ENCODE measurements around the gene HCN2. TPM values are rescaled to one million over a fixed set of nuclear protein-coding genes. Genes with fewer than 3 reads are reported as not detected.

The HCN2 gene
- polyA plus RNA-seq, 1 of the 3 experiments (the other 2 are of a cell fraction): 5.6 TPM

DNA sequence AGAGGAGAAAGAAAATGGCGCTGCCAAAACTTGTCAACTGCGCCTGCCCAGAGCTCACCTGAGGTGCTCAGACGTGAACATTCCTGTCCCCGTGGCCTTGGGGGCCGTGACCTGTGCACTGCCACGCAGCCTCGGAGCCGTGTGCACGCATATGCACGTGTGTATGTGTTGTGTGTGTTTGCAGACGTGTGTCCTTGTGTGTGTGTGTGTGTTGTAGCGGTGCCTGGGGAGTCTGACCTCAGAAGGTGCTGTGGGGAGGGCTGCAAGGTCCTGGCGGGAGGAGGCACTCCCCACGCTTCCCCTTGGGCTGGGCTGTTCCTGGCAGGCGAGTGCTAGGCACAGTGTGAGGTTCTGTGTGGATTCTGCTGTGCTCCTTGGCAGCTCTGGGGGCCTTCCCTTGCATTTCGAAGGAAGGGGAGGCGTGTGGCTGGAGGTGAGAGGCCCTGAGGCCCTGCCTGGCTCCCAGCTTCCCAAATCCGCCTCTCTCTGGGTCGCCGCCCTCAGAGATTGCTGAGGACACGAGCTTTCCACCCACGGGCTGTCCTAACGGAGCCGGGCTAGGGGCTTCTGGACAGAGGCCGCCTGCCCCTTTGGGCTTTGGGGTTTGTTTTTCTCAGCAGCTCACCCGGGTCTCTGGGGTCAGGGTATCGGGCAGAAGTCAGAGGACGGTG, 12.8 kb upstream of the HCN2 start:
- H3F3A ChIP-seq (replicated peaks; ENCODE audit: insufficient read depth): peaks cover 14% of the 10 kb centered on the region

DNA sequence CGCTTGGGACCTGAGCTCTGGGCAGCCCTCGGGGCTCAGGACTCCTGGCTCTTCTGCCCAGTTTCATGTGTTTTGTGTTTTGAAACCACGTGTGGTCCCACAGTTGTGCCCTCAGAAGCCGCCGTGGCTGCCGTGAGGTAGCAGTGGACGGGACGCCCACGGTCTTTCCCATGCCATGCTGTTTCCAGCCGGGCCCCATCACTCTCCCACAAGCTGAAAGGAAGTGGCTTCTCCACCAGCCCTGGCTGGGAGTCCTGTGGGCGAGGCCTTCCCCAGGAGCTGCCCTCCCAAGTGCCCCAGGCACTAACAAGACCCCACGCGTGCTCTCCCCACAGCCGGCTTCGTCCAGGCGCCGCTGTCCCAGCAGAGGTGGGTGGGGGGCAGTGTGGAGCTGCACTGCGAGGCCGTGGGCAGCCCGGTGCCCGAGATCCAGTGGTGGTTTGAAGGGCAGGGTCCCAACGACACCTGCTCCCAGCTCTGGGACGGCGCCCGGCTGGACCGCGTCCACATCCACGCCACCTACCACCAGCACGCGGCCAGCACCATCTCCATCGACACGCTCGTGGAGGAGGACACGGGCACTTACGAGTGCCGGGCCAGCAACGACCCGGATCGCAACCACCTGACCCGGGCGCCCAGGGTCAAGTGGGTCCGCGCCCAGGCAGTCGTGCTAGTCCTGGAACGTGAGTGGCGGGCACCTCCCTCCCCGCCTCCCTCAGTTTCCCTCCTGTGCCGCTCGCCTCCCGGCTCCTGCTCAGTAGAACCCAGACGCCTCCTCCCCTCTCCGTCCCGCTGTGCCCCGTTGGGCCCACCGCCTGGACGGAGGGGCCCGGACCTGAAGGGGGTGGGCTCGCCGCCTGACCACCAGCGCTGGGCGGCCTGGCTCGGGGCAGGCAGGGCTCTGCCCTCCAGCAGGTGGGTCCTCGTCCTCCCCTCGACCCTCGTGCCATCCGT, 12.0 kb upstream of the HCN2 start:
- ChIA-PET POLR2A (interaction anchor here (0.5 to 1.8 kb wide), 2 partner anchors 9 to 374 kb away, joined by 3 to 6 read pairs; no protein-coding TSS in a partner anchor), CTCF (interaction anchor here (0.9 to 5.7 kb wide), 6 partner anchors 10 to 67 kb away, joined by 3 to 32 read pairs (median 4); no protein-coding TSS in a partner anchor)
- peaks cover 22 to 24% of the 10 kb centered on the region in 2 experiments; a peak in 3 of 4 replicates for H3K4me1 ChIP-seq (ENCODE audit: control insufficient read depth in 1 of 2, insufficient read depth in 2 of 2, low read depth in 1 of 2, low read length in 1 of 2)
- H3K27me3 ChIP-seq (ENCODE audit: insufficient read depth): no peaks in the 10 kb centered on the region
- 91% methylated on average over 34 of the region's 66 CpGs for WGBS (ENCODE audit: low lambda C conversion rate)
- DNase-seq: no peak
- H3F3A ChIP-seq (replicated peaks; ENCODE audit: insufficient read depth): peaks cover 14% of the 10 kb centered on the region
- H3K9me3 ChIP-seq: no peaks in the 10 kb centered on the region
- no peak overlapping the region for H3K4me3 ChIP-seq (ENCODE audit: low read depth in 2 of 2, low read length in 1 of 2)
- no peak overlapping the region for H3K4me2 ChIP-seq
- H3K9me2 ChIP-seq: no peaks in the 10 kb centered on the region
- peaks cover 0 to 30% of the 10 kb centered on the region in 2 experiments for H3K36me3 ChIP-seq (replicated peaks in 1 of 2; ENCODE audit: control insufficient read depth in 1 of 2, insufficient read depth in 2 of 2, low read length in 1 of 2)
- no peak overlapping the region for H3K9ac ChIP-seq
- no peak overlapping the region for H3K27ac ChIP-seq (ENCODE audit: low read depth in 2 of 2, low read length in 1 of 2)
- H3K79me2 ChIP-seq (ENCODE audit: insufficient read depth): peaks cover 77% of the 10 kb centered on the region
- peaks cover 85% of the 10 kb centered on the region for H4K20me1 ChIP-seq (ENCODE audit: insufficient read depth)
- H2AFZ ChIP-seq (ENCODE audit: low read depth): no peak overlapping the region
- TF ChIP-seq MXI1 (IDR thresholded peaks at IDR 0.05; ENCODE audit: low read depth, low read length) (no peak), EZH2phosphoT487 (IDR thresholded peaks at IDR 0.05; ENCODE audit: borderline replicate concordance, low read depth) (no peak), FOXJ3 (CRISPR knock-in tag; IDR thresholded peaks at IDR 0.05) (no peak), ELF1 (IDR thresholded peaks at IDR 0.05) (no peak), RXRA (IDR thresholded peaks at IDR 0.05; ENCODE audit: borderline replicate concordance, low read depth) (no peak), TCF12 (IDR thresholded peaks at IDR 0.05) (no peak), FOXM1 (IDR thresholded peaks at IDR 0.05; ENCODE audit: low read depth) (no peak)
- TF ChIP-seq, protein P1, sequence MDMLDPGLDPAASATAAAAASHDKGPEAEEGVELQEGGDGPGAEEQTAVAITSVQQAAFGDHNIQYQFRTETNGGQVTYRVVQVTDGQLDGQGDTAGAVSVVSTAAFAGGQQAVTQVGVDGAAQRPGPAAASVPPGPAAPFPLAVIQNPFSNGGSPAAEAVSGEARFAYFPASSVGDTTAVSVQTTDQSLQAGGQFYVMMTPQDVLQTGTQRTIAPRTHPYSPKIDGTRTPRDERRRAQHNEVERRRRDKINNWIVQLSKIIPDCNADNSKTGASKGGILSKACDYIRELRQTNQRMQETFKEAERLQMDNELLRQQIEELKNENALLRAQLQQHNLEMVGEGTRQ (IDR thresholded peaks at IDR 0.05; ENCODE audit: borderline replicate concordance, low read depth, low read length): no peak
- TF ChIP-seq, protein P2, sequence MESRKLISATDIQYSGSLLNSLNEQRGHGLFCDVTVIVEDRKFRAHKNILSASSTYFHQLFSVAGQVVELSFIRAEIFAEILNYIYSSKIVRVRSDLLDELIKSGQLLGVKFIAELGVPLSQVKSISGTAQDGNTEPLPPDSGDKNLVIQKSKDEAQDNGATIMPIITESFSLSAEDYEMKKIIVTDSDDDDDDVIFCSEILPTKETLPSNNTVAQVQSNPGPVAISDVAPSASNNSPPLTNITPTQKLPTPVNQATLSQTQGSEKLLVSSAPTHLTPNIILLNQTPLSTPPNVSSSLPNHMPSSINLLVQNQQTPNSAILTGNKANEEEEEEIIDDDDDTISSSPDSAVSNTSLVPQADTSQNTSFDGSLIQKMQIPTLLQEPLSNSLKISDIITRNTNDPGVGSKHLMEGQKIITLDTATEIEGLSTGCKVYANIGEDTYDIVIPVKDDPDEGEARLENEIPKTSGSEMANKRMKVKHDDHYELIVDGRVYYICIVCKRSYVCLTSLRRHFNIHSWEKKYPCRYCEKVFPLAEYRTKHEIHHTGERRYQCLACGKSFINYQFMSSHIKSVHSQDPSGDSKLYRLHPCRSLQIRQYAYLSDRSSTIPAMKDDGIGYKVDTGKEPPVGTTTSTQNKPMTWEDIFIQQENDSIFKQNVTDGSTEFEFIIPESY (IDR thresholded peaks at IDR 0.05; ENCODE audit: borderline replicate concordance, low read depth): no peak
- TF ChIP-seq, protein P3, sequence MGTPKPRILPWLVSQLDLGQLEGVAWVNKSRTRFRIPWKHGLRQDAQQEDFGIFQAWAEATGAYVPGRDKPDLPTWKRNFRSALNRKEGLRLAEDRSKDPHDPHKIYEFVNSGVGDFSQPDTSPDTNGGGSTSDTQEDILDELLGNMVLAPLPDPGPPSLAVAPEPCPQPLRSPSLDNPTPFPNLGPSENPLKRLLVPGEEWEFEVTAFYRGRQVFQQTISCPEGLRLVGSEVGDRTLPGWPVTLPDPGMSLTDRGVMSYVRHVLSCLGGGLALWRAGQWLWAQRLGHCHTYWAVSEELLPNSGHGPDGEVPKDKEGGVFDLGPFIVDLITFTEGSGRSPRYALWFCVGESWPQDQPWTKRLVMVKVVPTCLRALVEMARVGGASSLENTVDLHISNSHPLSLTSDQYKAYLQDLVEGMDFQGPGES (IDR thresholded peaks at IDR 0.05; ENCODE audit: low read depth, low read length): no peak

More for the DNA sequence above, 12.8 kb upstream of the HCN2 start:
- H3K9me2 ChIP-seq: no peaks in the 10 kb centered on the region
- no peak overlapping the region for H3K4me3 ChIP-seq (ENCODE audit: low read depth in 2 of 2, low read length in 1 of 2)
- peaks cover 81% of the 10 kb centered on the region for H4K20me1 ChIP-seq (ENCODE audit: insufficient read depth)
- ChIA-PET POLR2A (interaction anchor here (0.5 to 1.8 kb wide), 2 partner anchors 10 to 375 kb away, joined by 3 to 6 read pairs; no protein-coding TSS in a partner anchor), CTCF (interaction anchor here (1.0 to 5.7 kb wide), 7 partner anchors 7 to 66 kb away, joined by 3 to 32 read pairs (median 5); no protein-coding TSS in a partner anchor)
- peaks cover 22 to 24% of the 10 kb centered on the region in 2 experiments; a peak in 3 of 4 replicates for H3K4me1 ChIP-seq (ENCODE audit: control insufficient read depth in 1 of 2, insufficient read depth in 2 of 2, low read depth in 1 of 2, low read length in 1 of 2)
- H3K4me2 ChIP-seq: peak overlapping the region; percentile 100; the same call in 1 of the 2 replicates
- H3K27me3 ChIP-seq (ENCODE audit: insufficient read depth): no peaks in the 10 kb centered on the region
- H3K9ac ChIP-seq: no peak overlapping the region
- peaks cover 80% of the 10 kb centered on the region for H3K79me2 ChIP-seq (ENCODE audit: insufficient read depth)
- 95% methylated on average over 15 of the region's 28 CpGs for WGBS (ENCODE audit: low lambda C conversion rate)
- no peak overlapping the region for H2AFZ ChIP-seq (ENCODE audit: low read depth)
- peak overlapping the region in 1 of 2 experiments; percentile 60; a peak in 2 of 4 replicates for H3K27ac ChIP-seq (ENCODE audit: low read depth in 2 of 2, low read length in 1 of 2)
- no peak for DNase-seq
- TF ChIP-seq, protein P4, sequence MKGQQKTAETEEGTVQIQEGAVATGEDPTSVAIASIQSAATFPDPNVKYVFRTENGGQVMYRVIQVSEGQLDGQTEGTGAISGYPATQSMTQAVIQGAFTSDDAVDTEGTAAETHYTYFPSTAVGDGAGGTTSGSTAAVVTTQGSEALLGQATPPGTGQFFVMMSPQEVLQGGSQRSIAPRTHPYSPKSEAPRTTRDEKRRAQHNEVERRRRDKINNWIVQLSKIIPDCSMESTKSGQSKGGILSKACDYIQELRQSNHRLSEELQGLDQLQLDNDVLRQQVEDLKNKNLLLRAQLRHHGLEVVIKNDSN (IDR thresholded peaks at IDR 0.05; ENCODE audit: borderline replicate concordance, low read depth): no peak
- TF ChIP-seq RXRA (IDR thresholded peaks at IDR 0.05; ENCODE audit: borderline replicate concordance, low read depth) (no peak), EZH2phosphoT487 (IDR thresholded peaks at IDR 0.05; ENCODE audit: borderline replicate concordance, low read depth) (no peak), CHD2 (IDR thresholded peaks at IDR 0.05; ENCODE audit: low read length, partially characterized antibody) (no peak), GABPA (IDR thresholded peaks at IDR 0.05; ENCODE audit: low read depth) (no peak), RAD21 (IDR thresholded peaks at IDR 0.05; ENCODE audit: low read length) (no peak)
- TF ChIP-seq, protein P5, sequence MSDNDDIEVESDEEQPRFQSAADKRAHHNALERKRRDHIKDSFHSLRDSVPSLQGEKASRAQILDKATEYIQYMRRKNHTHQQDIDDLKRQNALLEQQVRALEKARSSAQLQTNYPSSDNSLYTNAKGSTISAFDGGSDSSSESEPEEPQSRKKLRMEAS (IDR thresholded peaks at IDR 0.05; ENCODE audit: low read depth): no peak
- TF ChIP-seq, protein P3 (IDR thresholded peaks at IDR 0.05; ENCODE audit: low read depth, low read length): no peak
- H3K9me3 ChIP-seq: no peaks in the 10 kb centered on the region
- peaks cover 0 to 26% of the 10 kb centered on the region in 2 experiments for H3K36me3 ChIP-seq (replicated peaks in 1 of 2; ENCODE audit: control insufficient read depth in 1 of 2, insufficient read depth in 2 of 2, low read length in 1 of 2)
